Measurements from ENCODE around the gene TMEM132D.

DNA sequence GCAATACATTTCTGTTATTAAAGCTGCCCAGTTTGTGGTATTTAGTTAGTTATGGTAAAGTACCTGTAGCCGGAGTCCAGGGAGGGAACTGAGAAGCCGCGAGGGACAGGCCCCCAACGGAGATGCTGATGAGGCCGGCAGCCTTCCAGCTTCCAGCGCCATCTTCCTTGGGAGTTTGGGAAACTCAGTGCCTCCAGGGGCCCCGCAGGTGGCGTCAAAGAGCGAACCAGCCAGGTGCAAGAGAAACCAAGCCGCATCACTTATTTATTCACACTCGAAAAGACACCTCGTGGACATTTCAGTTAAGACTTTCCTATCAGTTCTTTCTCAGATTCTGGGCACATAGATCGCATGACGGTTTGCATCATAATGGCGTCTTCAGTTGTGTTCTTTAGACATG, 833.9 kb downstream of the TMEM132D start:
- TF ChIP-seq CTCF (IDR thresholded peaks at IDR 0.05) (no peak), POLR2A (IDR thresholded peaks at IDR 0.05) (no peak), POLR2AphosphoS5 (IDR thresholded peaks at IDR 0.05) (no peak), EP300 (IDR thresholded peaks at IDR 0.05) (no peak)

Measured in gastroesophageal sphincter (tissue), 3 donors.